DOHH2 (cell line): ENCODE measurements around the gene KIRREL3.

Experiments used
- EZH2phosphoT487 ChIP-seq: fragments of 200-600 bp; sonication (generic); IDR thresholded peaks from 2 replicates; pipeline ENCODE4 v1.6.1; 2017; ENCODE audit warnings: borderline replicate concordance, mild to moderate bottlenecking, antibody characterized with exemption, low read length, moderate library complexity, mixed read lengths
- TF ChIP-seq, protein P1 (sequence below): fragments of 200-600 bp; sonication (generic); IDR thresholded peaks from one replicate; pipeline ENCODE4 v1.5.1; 2014; ENCODE audit warnings: antibody characterized with exemption, mild to moderate bottlenecking, low read depth, low read length; ENCODE audit not compliant: poor library complexity, severe bottlenecking

DNA sequence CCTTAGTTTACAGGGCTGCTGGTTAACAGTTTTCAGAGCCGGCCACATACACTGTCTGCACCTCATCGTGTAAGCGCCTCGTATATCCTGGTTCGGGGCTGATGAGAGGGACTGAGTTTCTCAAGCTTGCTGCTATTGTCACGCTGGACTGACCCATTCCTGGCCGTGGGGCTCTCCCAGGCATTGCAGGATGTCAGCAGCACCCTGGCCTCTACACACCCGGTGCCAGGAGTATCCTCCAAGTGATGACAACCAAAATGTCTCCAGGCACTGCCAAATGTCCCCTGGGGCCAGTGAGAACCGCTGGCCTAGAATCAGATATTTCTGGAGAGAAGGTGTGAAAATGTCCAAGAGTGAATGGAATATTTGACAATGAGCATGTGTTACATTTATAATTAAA is 562.3 kb downstream of the KIRREL3 start:
- TF ChIP-seq, protein P1, sequence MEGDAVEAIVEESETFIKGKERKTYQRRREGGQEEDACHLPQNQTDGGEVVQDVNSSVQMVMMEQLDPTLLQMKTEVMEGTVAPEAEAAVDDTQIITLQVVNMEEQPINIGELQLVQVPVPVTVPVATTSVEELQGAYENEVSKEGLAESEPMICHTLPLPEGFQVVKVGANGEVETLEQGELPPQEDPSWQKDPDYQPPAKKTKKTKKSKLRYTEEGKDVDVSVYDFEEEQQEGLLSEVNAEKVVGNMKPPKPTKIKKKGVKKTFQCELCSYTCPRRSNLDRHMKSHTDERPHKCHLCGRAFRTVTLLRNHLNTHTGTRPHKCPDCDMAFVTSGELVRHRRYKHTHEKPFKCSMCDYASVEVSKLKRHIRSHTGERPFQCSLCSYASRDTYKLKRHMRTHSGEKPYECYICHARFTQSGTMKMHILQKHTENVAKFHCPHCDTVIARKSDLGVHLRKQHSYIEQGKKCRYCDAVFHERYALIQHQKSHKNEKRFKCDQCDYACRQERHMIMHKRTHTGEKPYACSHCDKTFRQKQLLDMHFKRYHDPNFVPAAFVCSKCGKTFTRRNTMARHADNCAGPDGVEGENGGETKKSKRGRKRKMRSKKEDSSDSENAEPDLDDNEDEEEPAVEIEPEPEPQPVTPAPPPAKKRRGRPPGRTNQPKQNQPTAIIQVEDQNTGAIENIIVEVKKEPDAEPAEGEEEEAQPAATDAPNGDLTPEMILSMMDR = no peak
- TF ChIP-seq EZH2phosphoT487 = no peak
